ENCODE results near the gene UBE2B.
A peak's percentile ranks its signal among the peaks of the same experiment; 100 is the strongest.
"Not testable (repeated sequence)": the region's sequence is repeated elsewhere in the genome, so short reads cannot be mapped to it uniquely, and the experiment has no call there.

Gene UBE2B

DNA sequence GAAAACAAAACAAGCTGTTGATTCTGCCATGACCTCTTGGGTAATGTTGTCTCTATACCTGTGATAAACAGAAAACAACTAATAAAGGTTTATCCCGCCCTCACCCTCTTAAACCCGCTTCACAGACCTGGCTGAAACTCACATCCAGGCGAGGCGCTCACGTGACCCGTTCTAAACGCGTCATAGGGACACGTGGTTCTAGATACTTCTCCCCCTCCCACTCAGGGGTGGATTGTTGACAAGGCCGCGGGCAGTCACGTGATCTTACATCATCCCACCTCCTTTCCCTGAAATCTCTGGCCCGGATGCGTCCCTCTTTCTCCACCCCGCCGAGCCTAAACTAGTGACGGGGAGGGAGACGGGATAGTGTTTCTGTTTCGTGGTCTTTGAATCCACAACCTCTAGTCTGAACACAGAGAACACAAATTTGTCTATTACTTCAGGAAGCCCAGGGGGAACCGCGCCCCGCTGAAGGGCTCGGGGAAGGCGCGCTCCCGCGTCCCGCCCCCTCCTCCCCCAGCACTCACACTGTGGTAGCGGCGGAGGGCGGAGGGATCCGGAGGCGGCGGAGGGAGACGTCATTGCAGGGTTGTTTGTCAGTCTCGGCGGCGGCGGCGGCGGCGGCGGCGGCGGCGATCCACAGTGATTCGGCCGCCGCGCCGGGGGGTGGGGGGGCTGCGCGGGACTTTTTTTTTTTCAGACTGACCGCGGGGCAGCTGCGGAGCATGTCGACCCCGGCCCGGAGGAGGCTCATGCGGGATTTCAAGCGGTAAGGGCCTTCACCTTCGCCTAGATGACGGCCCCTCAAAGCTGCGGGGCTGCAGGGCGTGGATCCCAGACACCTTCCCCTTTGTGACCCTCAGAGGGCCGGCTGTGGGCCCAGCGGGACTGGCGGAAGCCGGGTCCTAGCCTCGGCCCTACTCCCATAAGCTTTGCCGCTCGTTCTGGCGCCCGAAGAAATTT is at the start of gene UBE2B:
TSS of gene UBE2B (plus strand) at position 699 of the 963 bp plus-strand sequence. CDS start at position 726, 27 bp downstream.
- TF ChIP-seq, protein P1, sequence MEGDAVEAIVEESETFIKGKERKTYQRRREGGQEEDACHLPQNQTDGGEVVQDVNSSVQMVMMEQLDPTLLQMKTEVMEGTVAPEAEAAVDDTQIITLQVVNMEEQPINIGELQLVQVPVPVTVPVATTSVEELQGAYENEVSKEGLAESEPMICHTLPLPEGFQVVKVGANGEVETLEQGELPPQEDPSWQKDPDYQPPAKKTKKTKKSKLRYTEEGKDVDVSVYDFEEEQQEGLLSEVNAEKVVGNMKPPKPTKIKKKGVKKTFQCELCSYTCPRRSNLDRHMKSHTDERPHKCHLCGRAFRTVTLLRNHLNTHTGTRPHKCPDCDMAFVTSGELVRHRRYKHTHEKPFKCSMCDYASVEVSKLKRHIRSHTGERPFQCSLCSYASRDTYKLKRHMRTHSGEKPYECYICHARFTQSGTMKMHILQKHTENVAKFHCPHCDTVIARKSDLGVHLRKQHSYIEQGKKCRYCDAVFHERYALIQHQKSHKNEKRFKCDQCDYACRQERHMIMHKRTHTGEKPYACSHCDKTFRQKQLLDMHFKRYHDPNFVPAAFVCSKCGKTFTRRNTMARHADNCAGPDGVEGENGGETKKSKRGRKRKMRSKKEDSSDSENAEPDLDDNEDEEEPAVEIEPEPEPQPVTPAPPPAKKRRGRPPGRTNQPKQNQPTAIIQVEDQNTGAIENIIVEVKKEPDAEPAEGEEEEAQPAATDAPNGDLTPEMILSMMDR (IDR thresholded peaks at IDR 0.05; ENCODE audit: borderline replicate concordance, control extremely low read depth, extremely low read depth, insufficient read depth, missing control alignments) = no peak
- in situ Hi-C loops (cut with MboI; ENCODE audit: low sequenced_read_pairs, unreplicated experiment) = no loop called here
- peak; percentile 93 for DNase-seq (ENCODE audit: low spot score)

DNA sequence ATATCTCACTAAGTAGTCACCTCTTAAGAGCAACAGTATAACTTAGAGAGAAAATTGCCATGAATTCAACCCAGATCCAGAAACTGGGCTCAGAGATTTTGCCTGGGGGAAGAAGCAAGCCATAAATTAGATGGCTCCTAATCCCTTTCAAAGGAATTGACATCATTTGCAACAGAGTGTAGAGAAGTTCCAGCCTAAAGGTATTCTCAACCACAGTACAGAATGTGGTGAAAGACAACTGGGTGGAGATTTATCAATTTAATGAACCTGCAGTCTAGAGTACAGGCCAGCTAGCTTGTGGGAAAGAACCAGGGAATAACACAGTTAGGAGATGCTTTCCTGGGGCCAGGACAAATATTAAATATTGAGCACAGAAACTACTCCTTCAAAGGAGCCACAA is 44.0 kb upstream of the UBE2B start:
- in situ Hi-C loops (cut with MboI; ENCODE audit: low sequenced_read_pairs, unreplicated experiment) = no loop called here
- DNase-seq (ENCODE audit: low spot score) = no peak
- TF ChIP-seq, protein P1 (IDR thresholded peaks at IDR 0.05; ENCODE audit: borderline replicate concordance, control extremely low read depth, extremely low read depth, insufficient read depth, missing control alignments) = no peak

DNA sequence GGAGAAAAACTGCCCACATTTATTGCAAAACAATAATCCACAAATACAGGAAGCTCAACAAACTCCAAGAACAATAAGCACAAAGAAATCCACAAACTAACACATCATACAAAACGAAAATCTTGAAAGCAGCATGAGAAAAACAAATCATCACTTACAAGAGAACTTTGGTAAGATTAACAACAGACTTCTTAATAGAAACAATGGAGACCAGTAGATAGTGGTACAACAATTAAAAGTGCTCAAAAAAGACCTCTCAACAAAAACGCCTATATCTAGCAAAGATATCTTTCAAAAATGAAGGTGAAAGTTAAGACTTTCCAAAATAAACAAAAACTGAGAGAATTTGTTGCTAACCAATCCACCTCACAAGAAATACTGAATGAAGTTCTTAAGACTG is 42.8 kb upstream of the UBE2B start:
- DNase-seq (ENCODE audit: low spot score) = no peak
- TF ChIP-seq, protein P1 (IDR thresholded peaks at IDR 0.05; ENCODE audit: borderline replicate concordance, control extremely low read depth, extremely low read depth, insufficient read depth, missing control alignments) = no peak
- in situ Hi-C loops (cut with MboI; ENCODE audit: low sequenced_read_pairs, unreplicated experiment) = no loop called here

DNA sequence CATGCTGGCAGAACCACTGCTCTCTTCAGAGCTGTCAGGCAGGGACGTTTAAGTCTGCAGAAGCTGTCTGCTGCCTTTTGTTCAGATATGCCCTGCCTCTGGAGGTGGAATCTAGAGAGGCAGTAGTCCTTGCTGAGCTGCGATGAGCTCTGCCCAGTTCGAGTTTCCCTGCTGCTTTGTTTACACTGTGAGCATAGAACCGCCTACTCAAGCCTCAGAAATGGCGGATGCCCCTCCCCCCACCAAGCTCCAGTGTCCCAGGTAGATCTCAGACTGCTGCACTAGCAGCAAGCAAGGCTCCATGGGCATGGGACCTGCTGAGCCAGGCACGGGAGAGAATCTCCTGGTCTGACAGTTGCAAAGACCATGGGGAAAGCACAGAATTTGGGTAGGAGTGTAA is 34.5 kb upstream of the UBE2B start:
- in situ Hi-C loops (cut with MboI; ENCODE audit: low sequenced_read_pairs, unreplicated experiment); DNase-seq (ENCODE audit: low spot score): not testable (repeated sequence)

DNA sequence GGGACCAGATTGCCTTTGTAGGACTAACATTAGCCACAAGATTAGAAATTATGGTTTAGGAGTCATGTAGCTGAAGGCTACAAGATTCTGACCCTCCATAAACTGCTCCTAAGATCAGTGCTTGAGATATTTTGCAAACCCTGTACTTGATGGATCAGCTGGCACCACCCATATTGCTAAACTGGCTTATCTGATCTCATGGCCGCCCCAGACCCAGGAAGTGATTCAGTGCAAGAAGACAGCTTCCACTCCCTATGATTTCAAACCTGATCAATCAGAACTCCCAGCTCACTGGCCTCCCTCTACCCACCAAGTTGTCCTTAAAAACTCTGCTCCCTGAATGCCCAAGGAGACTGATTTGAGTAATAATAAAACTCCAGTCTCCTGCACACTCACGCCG is 27.9 kb upstream of the UBE2B start:
- in situ Hi-C loops (cut with MboI; ENCODE audit: low sequenced_read_pairs, unreplicated experiment); DNase-seq (ENCODE audit: low spot score): not testable (repeated sequence)

DNA sequence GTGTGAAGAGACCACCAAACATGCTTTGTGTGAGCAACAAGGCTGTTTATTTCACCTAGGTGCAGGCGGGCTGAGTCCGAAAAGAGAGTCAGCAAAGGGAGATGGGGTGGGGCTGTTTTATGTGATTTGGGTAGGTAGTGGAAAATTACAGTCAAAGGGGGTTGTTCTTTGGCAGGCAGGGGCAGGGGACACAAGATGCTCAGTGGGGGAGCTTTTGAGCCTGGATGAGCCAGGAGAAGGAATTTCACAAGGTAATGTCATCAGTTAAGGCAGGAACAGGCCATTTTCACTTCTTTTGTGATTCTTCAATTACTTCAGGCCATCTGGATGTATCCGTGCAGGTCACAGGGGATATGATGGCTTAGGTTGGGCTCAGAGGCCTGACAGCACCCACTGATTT is 25.9 kb upstream of the UBE2B start:
- in situ Hi-C loops (cut with MboI; ENCODE audit: low sequenced_read_pairs, unreplicated experiment); DNase-seq (ENCODE audit: low spot score): not testable (repeated sequence)

DNA sequence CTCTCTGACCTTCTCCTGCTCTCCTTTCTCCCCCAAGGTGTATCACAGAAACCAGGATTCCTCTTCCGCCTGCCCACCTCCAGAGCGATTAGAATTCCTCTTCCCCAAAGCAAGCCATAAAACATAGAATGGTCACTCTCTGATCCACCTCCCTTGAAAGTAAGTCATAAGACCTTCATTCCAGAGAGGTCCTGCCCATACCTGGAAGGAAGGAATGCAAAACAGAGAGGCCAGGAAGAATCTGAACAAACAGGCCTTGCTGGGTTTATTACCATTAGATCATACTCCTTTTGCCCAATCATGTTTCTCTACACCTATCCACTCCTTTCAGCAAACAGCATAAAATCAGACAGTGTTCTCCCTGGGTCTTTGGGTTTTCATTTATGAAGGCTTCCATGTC is 25.4 kb upstream of the UBE2B start:
- TF ChIP-seq, protein P1 (IDR thresholded peaks at IDR 0.05; ENCODE audit: borderline replicate concordance, control extremely low read depth, extremely low read depth, insufficient read depth, missing control alignments) = no peak
- no peak for DNase-seq (ENCODE audit: low spot score)
- in situ Hi-C loops (cut with MboI; ENCODE audit: low sequenced_read_pairs, unreplicated experiment) = no loop called here

DNA sequence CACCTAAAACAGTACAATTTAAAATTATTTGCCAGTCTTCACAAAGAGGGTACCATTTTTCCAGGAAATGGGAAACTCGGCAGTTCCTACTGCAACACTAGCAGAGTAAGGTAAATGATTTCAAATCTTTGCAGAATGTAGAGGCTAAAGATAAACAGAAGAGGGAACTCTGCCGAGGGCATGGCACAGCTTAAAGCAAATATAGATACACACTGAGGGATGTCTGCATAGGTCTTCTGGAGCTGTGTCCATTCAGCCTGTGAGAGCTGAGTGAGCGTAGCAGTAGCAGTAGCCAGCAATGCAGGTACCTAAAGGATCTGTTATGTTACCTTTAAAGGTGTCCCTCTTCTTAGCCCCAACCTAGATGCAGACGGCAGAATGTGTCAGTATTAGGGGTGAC is 21.9 kb upstream of the UBE2B start:
- in situ Hi-C loops (cut with MboI; ENCODE audit: low sequenced_read_pairs, unreplicated experiment) = no loop called here
- TF ChIP-seq, protein P1 (IDR thresholded peaks at IDR 0.05; ENCODE audit: borderline replicate concordance, control extremely low read depth, extremely low read depth, insufficient read depth, missing control alignments) = no peak

More for the DNA sequence above, 21.9 kb upstream of the UBE2B start:
- DNase-seq (ENCODE audit: low spot score) = no peak
